Midbrain (tissue), 1 donor: ENCODE measurements around the gene LILRB3.
"Not testable (repeated sequence)": the region's sequence is repeated elsewhere in the genome, so short reads cannot be mapped to it uniquely, and the experiment has no call there.

ENCODE experiments used
- DNase-seq: peaks from one replicate; lab custom pipeline; 2025; lab: John Stamatoyannopoulos, UW

The LILRB3 gene

GRCh38 chr19:54222474-54223276 lies at the start of gene LILRB3:
TSS of gene LILRB3 (minus strand) at chr19:54223007. CDS start at chr19:54222976, 31 bp downstream.
- not testable (repeated sequence) for DNase-seq

- DNase-seq, result not testable (repeated sequence)
Observed at GRCh38 chr19:54272181-54272580, 49.4 kb upstream of the LILRB3 start.

GRCh38 chr19:54271587-54271986 lies 48.8 kb upstream of the LILRB3 start:
- not testable (repeated sequence) for DNase-seq

- peak; percentile 1 for DNase-seq
Observed at GRCh38 chr19:54271106-54271505, 48.3 kb upstream of the LILRB3 start.

- DNase-seq, result no peak
Observed at GRCh38 chr19:54268936-54269335, 46.1 kb upstream of the LILRB3 start.

GRCh38 chr19:54266133-54266532 lies 43.3 kb upstream of the LILRB3 start:
- peak; percentile 38 for DNase-seq

- no peak for DNase-seq
Observed at GRCh38 chr19:54262470-54262869, 39.7 kb upstream of the LILRB3 start.

GRCh38 chr19:54262066-54262465 lies 39.3 kb upstream of the LILRB3 start:
- DNase-seq, result no peak

- no peak for DNase-seq
Observed at GRCh38 chr19:54257116-54257480, 34.3 kb upstream of the LILRB3 start, which contains the start of gene LILRB5. TSS of gene LILRB5 (minus strand) at chr19:54257273. CDS start at chr19:54257193, 80 bp downstream.

- no peak for DNase-seq
Observed at GRCh38 chr19:54256250-54257115, 33.7 kb upstream of the LILRB3 start.

- no peak for DNase-seq
Observed at GRCh38 chr19:54255105-54255775, 32.4 kb upstream of the LILRB3 start.

GRCh38 chr19:54254195-54254906 lies 31.5 kb upstream of the LILRB3 start:
- DNase-seq, result no peak

- DNase-seq, result no peak
Observed at GRCh38 chr19:54253331-54254194, 30.8 kb upstream of the LILRB3 start.

GRCh38 chr19:54252845-54253244 lies 30.0 kb upstream of the LILRB3 start:
- DNase-seq, result no peak

- no peak for DNase-seq
Observed at GRCh38 chr19:54252243-54252642, 29.4 kb upstream of the LILRB3 start.

GRCh38 chr19:54248016-54248601 lies 25.3 kb upstream of the LILRB3 start:
- DNase-seq, result peak; percentile 41

GRCh38 chr19:54247106-54247930 lies 24.5 kb upstream of the LILRB3 start:
- DNase-seq, result no peak

GRCh38 chr19:54245936-54246335 lies 23.1 kb upstream of the LILRB3 start:
- no peak for DNase-seq

- DNase-seq, result not testable (repeated sequence)
Observed at GRCh38 chr19:54243809-54244208, 21.0 kb upstream of the LILRB3 start.
